ENCODE data around the gene CHI3L1.

The CHI3L1 gene

DNA sequence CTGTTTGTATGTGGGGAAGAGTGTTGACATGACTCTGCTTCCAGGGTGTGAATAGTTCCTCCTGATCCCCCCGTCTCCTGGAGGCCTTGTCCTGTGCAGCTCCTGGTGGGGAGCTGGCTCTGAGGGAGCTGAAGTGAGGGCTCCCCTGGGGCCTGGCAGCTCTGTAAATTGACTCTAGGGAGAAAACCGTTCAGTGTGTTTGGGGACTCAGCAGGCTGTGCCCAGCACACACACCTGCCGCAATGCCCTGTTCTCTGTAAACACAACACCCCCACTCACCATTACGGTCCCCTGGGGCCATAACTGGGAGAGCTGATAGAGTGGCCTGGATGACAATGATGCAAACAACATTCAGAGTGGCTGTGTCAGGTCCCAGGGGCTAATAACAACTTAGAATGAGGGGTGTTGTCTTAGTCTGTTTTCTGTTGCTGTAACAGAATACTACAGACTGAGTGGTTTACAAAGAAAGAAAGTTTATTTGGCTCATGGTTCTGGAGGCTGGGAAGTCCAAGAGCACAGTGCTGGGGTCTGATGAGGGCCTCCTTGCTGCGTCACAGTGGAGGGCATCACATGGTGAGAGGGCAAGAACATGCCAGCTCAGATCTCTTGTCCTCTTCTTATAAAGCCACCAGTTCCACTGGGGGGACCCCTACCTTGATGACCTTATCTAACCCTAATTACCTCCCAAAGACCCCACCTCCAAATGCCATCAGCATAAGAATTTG is 43.7 kb downstream of the CHI3L1 start:
- no peak overlapping the region for H3K4me3 ChIP-seq (replicated peaks; ENCODE audit: low read depth, low read length)
- TF ChIP-seq, protein P1, sequence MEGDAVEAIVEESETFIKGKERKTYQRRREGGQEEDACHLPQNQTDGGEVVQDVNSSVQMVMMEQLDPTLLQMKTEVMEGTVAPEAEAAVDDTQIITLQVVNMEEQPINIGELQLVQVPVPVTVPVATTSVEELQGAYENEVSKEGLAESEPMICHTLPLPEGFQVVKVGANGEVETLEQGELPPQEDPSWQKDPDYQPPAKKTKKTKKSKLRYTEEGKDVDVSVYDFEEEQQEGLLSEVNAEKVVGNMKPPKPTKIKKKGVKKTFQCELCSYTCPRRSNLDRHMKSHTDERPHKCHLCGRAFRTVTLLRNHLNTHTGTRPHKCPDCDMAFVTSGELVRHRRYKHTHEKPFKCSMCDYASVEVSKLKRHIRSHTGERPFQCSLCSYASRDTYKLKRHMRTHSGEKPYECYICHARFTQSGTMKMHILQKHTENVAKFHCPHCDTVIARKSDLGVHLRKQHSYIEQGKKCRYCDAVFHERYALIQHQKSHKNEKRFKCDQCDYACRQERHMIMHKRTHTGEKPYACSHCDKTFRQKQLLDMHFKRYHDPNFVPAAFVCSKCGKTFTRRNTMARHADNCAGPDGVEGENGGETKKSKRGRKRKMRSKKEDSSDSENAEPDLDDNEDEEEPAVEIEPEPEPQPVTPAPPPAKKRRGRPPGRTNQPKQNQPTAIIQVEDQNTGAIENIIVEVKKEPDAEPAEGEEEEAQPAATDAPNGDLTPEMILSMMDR (IDR thresholded peaks at IDR 0.05; ENCODE audit: low read length, missing control alignments) = no peak

DNA sequence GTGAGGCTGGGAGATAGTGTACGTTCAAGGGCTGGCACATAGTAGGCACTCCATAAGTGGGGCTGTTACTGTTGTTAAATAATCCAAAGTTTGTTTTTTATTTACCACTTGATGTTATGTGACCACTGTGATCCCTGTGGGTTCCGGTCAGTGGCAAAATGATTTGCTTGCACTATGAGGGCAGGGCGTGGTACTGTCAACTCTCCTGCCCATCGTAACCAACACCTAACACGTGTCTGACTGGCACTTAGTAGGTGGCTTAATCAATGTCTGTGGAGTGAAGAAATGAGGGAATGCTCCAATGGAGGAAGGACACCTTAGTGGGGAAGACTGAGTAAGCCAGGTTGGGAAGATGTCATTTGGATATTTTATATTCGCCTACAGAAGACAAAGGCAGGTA is 44.4 kb downstream of the CHI3L1 start:
- TF ChIP-seq, protein P1 (IDR thresholded peaks at IDR 0.05; ENCODE audit: low read length, missing control alignments) = no peak
- H3K4me3 ChIP-seq (replicated peaks; ENCODE audit: low read depth, low read length) = no peak overlapping the region
- DNase-seq (ENCODE audit: low read depth) = no peak

More for the DNA sequence above, 43.7 kb downstream of the CHI3L1 start:
- DNase-seq (ENCODE audit: low read depth) = no peak

DNA sequence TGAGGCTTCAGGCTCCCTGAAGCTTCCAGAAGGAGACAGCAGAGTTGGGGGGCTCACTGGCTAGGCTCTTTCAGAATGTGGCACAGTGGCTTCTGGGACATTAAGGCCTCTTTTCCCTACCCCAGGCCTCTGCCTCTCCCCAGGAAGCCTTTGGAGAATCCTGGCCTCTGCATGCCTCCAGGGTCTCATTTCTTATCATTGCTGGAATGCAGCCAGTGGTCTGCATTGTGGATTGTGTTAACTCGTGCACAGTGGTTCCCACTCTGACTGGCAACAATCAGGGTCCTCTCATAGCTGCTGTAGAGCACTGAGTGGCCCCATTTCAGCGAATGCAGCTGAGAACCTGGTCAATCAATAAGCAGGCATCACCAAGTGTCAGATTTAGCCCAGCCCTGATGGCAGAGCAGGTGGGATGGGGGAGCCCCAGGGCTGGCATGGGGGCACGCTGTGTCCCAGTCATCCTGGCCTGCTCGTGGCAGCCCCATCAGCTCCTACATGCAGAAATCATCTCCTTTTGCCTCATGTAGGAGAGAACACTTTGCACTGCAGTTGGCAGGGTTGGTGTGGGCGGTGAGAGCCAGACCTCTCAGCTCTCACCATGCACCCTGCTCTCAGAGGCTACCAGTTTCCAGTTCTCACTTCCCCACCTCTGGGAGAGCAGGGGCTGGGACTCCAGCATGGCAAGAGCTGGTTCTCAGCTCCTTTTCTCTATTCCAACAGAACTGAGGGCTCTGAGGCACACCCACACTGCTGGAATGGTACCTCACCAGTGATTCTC is 45.6 kb downstream of the CHI3L1 start:
- H3K4me3 ChIP-seq (replicated peaks; ENCODE audit: low read depth, low read length) = no peak overlapping the region
- TF ChIP-seq, protein P1 (IDR thresholded peaks at IDR 0.05; ENCODE audit: low read length, missing control alignments) = no peak
- DNase-seq (ENCODE audit: low read depth) = no peak

DNA sequence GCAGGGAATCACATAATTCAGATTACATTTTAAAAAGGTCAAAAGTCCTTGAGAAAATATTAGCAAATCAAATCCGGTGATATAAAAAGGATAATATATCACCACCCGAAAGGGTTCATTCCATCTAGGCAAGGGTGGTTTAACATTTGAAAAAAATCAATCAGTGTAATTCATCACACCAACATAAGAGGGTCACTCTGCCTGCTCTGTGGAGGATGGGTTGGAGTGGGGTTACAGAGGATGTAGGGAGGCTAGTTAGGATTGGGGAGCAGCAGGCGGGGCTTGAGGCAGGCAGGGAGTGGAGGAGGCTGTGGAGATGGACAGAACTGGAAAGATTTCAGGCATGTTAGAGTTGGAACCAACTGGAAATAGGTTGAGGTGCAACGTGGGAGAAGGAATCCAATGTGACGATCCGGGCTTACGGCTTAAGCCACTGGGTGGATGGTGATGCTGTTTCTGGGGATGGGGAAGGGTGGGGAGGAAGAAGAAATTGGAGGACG is 46.5 kb downstream of the CHI3L1 start:
- no peak overlapping the region for H3K4me3 ChIP-seq (replicated peaks; ENCODE audit: low read depth, low read length)
- TF ChIP-seq, protein P1 (IDR thresholded peaks at IDR 0.05; ENCODE audit: low read length, missing control alignments) = no peak
- no peak for DNase-seq (ENCODE audit: low read depth)

DNA sequence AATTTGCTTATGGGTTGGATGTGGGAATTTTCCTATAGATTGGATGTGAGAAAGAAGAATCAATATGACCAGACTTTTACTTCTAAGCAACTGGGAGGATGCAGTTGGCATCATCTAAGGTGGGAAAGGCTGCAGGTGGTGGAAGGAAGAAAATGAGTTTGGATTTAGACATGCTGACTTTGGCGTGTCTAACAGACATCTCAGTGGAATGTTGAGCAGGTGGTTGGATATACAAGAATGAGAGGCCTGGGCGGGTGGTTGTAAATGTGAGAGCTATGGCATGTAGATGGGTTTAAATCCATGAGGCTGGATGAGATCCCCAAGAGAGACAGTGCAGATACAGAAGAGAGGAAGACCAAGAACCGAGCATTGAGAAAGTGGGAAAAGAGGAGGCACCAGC is 48.4 kb downstream of the CHI3L1 start:
- H3K4me3 ChIP-seq (replicated peaks; ENCODE audit: low read depth, low read length) = no peak overlapping the region
- TF ChIP-seq, protein P1 (IDR thresholded peaks at IDR 0.05; ENCODE audit: low read length, missing control alignments) = no peak
- no peak for DNase-seq (ENCODE audit: low read depth)

DNA sequence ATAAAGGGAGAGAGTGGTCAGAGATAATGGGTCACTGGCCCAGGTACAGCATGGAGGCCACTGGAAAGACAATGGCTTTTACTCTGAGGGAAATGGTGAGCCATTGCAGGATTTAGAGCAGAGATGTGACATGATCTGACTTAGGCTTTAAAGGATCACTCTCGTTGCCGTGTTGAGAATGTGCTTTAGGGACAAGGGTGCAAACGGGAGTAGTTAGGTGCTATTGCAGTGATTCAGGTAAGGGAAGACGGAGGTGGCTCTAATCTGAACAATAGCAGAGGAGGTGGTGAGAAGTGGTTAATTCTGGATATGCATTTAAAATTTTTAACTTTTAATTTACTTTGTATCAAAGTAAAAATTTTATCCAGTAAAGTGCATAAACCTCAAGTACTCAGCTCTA is 49.2 kb downstream of the CHI3L1 start:
- H3K4me3 ChIP-seq (replicated peaks; ENCODE audit: low read depth, low read length) = no peak overlapping the region
- TF ChIP-seq, protein P1 (IDR thresholded peaks at IDR 0.05; ENCODE audit: low read length, missing control alignments) = no peak
- no peak for DNase-seq (ENCODE audit: low read depth)
